Activated CD8-positive, alpha-beta T cell treated with anti-CD3 and anti-CD28 coated beads for 36 hours (primary cell): Measurements from ENCODE around the gene RADIL. TPM values are rescaled to one million over a fixed set of nuclear protein-coding genes. Genes with fewer than 3 reads are reported as not detected.

Source experiments
- ATAC-seq: fragments of 200-7000 bp; cut with Tn5 transposase; one replicate; pipeline ENCODE4 v1.10.0; 2021; ENCODE audit warnings: mild to moderate bottlenecking, moderate library complexity
- CTCF ChIA-PET: fragments of 350-600 bp; sonication (Branson Sonifier 250); formaldehyde crosslinking; loops from one replicate; lab custom pipeline; 2021; ENCODE audit warnings: antibody characterized with exemption; lab: Charles Lee
- POLR2A ChIA-PET: fragments of 350-600 bp; sonication (Branson Sonifier 250); formaldehyde crosslinking; loops from one replicate; lab custom pipeline; 2021; ENCODE audit warnings: antibody characterized with exemption; lab: Charles Lee
- DNase-seq: peaks from one replicate; pipeline ENCODE4 v3.0.0-alpha.2; 2020
- H3K27ac Mint-ChIP-seq: one replicate; pipeline ENCODE4 v1.8.0; 2021; ENCODE audit warnings: mild to moderate bottlenecking, mixed read lengths
- H3K27me3 Mint-ChIP-seq: one replicate; pipeline ENCODE4 v1.8.0; 2021; ENCODE audit warnings: mixed read lengths
- H3K36me3 Mint-ChIP-seq: one replicate; pipeline ENCODE4 v1.8.0; 2021; ENCODE audit warnings: low read depth, mixed read lengths
- H3K4me1 Mint-ChIP-seq: one replicate; pipeline ENCODE4 v1.8.0; 2021; ENCODE audit warnings: low read depth, mixed read lengths
- H3K4me3 Mint-ChIP-seq: one replicate; pipeline ENCODE4 v1.8.0; 2021; ENCODE audit warnings: mild to moderate bottlenecking, moderate library complexity, mixed read lengths
- H3K9me3 Mint-ChIP-seq: one replicate; pipeline ENCODE4 v1.8.0; 2021; ENCODE audit warnings: mixed read lengths
- intact Hi-C: fragments of 100-400 bp; cut with micrococcal nuclease; formaldehyde crosslinking; loops from one replicate; pipeline ENCODE4 v1.10.0; 2022
- total RNA-seq, 2 experiments: library from RNA; stranded (reverse); gene quantifications; one replicate each; pipeline ENCODE4 v1.2.3, GENCODE V29; 2021
- TF ChIP-seq, protein P1 (sequence below): fragments of 200-600 bp; IDR thresholded peaks from one replicate; pipeline ENCODE4 v1.8.0; 2022; ENCODE audit warnings: antibody characterized with exemption, mild to moderate bottlenecking

The RADIL gene
- total RNA-seq, 2 experiments from 2014 or later = 0.65 to 0.77 TPM

DNA sequence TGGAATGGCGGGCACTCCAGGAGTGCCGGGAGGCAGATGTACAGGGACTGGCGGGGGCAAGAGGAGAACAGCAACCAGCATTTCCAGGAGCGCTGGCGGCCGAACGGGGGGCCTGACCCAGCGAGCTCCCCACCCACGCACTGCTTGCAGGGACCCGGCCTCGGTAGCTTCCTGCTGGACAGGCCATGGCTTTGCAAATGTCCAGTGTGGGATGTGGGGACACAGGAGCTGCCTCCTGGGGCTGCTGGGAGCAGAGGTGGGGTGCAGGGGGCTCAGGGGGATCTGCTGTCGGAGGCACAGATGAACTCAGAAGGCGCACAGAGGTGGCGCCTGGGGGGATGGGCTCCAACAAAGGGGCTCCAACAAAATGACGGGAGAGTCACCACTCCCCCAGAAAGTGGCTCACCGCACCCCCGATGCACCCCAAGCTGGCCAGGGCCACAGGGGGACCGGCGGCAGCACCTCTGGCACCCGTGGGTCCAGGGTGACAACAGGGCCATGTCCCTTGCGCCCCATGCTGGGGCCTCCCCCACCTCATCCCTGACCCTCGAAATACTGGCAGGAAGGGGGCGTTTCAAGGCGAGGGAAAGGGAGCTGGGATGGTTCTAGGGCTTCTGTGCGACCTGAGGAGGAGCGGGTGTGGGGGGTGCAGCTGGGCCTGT lies 67.0 kb downstream of the RADIL start:
- no peaks in the 10 kb centered on the region for H3K9me3 Mint-ChIP-seq
- ChIA-PET CTCF (interaction anchor here (1.2 kb wide), 1 partner anchor 18 kb away, joined by 3 read pairs; no protein-coding TSS in a partner anchor), POLR2A (no interaction called here)
- TF ChIP-seq, protein P1, sequence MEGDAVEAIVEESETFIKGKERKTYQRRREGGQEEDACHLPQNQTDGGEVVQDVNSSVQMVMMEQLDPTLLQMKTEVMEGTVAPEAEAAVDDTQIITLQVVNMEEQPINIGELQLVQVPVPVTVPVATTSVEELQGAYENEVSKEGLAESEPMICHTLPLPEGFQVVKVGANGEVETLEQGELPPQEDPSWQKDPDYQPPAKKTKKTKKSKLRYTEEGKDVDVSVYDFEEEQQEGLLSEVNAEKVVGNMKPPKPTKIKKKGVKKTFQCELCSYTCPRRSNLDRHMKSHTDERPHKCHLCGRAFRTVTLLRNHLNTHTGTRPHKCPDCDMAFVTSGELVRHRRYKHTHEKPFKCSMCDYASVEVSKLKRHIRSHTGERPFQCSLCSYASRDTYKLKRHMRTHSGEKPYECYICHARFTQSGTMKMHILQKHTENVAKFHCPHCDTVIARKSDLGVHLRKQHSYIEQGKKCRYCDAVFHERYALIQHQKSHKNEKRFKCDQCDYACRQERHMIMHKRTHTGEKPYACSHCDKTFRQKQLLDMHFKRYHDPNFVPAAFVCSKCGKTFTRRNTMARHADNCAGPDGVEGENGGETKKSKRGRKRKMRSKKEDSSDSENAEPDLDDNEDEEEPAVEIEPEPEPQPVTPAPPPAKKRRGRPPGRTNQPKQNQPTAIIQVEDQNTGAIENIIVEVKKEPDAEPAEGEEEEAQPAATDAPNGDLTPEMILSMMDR = no peak
- no peaks in the 10 kb centered on the region for H3K36me3 Mint-ChIP-seq
- ATAC-seq = no peak
- no peaks in the 10 kb centered on the region for H3K4me1 Mint-ChIP-seq
- H3K4me3 Mint-ChIP-seq = no peak overlapping the region
- DNase-seq = no peak
- intact Hi-C loops = no loop called here
- peaks cover 11% of the 10 kb centered on the region for H3K27me3 Mint-ChIP-seq
- no peak overlapping the region for H3K27ac Mint-ChIP-seq

DNA sequence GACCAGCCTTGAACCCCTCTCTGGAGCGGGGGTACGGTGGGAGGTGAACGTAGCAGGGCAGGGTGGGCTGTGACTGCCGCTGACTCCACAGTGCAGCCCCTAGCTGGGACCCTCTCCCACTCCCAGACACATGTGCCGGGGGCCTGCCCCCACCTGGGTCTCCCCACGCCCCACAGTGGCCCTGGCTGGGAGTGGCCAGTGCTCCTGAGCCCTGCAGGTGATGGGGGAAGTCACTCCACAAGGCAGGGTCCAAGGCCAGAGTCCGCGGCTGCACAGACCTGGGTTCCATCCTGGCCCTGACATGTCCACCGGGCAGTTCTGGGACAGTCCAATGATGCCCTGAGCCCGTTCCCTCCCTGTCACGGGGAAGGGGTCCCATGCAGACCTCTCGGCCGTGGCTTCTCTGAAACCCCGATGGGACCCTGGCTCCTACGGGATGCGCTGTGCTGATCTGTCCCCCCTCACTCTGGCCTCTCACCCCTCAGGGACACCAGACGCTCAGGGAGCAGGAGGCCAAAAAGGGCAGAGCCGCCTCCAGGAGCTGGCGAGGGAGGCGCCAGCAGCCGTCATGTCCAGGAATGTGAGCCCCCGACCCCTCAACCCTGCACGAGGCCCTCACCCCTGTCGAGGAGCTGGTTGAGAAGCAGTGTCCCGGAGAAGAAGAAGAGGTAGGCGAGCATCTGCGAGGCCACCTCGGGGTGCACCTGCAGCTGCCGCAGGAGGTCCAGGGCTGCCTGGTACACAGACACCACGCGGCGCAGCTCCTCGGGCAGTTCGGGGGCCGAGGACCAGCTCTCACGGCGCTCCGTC lies 67.7 kb downstream of the RADIL start:
- no peak for DNase-seq
- POLR2A ChIA-PET = no interaction called here
- H3K36me3 Mint-ChIP-seq = no peaks in the 10 kb centered on the region
- intact Hi-C loops = no loop called here
- H3K27ac Mint-ChIP-seq = no peak overlapping the region
- no peaks in the 10 kb centered on the region for H3K9me3 Mint-ChIP-seq
- peaks cover 11% of the 10 kb centered on the region for H3K27me3 Mint-ChIP-seq
- TF ChIP-seq, protein P1 = no peak
- H3K4me1 Mint-ChIP-seq = no peaks in the 10 kb centered on the region
- ATAC-seq = no peak
- CTCF ChIA-PET = interaction anchor here (1.0 to 1.2 kb wide), 2 partner anchors 17 to 22 kb away, joined by 3 read pairs; no protein-coding TSS in a partner anchor
- no peak overlapping the region for H3K4me3 Mint-ChIP-seq

DNA sequence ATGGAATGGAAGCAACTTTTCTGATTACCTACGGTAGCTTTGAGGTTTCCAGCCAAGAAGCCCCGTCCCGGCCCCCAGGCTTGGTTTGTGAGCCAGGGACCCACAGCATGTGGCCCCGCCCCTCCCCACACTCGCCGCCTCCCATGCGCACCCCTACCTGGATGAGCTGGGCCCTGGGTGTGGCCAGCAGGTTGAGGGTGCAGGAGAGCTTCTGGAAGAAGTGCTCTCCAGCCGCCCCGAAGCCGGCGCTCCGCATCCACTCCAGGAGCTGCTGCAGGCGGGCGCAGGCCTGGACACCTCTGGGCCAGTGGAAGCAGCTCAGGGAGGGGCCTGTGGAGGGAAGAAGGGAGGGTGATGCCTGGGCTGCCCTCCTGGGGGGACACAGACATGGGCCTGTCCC lies 68.4 kb downstream of the RADIL start:
- no peak for ATAC-seq
- Mint-ChIP-seq H3K27ac (no peak overlapping the region), H3K36me3 (no peaks in the 10 kb centered on the region), H3K4me3 (no peak overlapping the region), H3K4me1 (no peaks in the 10 kb centered on the region), H3K9me3 (no peaks in the 10 kb centered on the region), H3K27me3 (peaks cover 11% of the 10 kb centered on the region)
- TF ChIP-seq, protein P1 = no peak
- ChIA-PET POLR2A (no interaction called here), CTCF (interaction anchor here (1.0 kb wide), 1 partner anchor 21 kb away, joined by 3 read pairs; no protein-coding TSS in a partner anchor)
- intact Hi-C loops = no loop called here
- DNase-seq = no peak

DNA sequence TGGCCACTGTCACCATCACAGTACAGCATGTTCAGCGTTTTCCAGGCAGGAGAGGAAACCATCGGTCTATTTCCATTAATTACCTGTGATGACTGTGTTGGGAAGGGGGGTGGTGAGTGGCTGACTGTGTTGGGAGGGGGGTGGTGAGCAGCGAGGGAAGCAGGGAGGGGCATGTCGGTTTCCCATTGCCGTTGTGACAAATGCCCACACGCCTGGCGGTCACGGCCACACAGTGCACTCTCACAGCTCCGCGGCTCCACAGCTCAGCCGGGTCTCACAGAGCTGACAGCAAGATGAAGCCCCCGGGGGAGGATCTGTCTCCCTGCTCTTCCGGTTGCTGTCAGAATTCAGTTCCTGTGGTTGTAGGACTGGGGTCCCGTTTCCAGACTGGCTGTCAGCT lies 69.1 kb downstream of the RADIL start:
- no peak overlapping the region for H3K4me3 Mint-ChIP-seq
- DNase-seq = no peak
- peaks cover 2% of the 10 kb centered on the region for H3K4me1 Mint-ChIP-seq
- ChIA-PET POLR2A (no interaction called here), CTCF (interaction anchor here (1.0 kb wide), 1 partner anchor 20 kb away, joined by 3 read pairs; no protein-coding TSS in a partner anchor)
- peaks cover 11% of the 10 kb centered on the region for H3K27me3 Mint-ChIP-seq
- H3K36me3 Mint-ChIP-seq = no peaks in the 10 kb centered on the region
- no peaks in the 10 kb centered on the region for H3K9me3 Mint-ChIP-seq
- intact Hi-C loops = no loop called here
- ATAC-seq = no peak
- no peak overlapping the region for H3K27ac Mint-ChIP-seq
- TF ChIP-seq, protein P1 = no peak

DNA sequence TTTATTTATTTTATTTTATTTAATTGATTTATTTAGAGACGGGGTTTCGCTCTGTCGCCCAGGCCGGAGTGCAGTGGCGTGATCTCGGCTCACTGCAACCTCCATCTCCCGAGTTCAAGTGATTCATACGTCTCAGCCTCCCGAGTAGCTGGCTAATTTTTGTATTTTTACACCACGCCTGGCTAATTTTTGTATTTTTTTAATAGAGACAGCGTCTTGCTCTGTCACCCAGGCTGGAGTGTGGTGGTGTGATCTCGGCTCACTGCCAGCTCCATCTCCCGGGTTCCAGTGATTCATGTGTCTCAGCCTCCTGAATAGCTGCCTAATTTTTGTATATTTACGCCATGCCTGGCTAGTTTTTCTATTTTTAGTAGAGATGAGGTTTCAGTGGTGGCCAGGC lies 73.8 kb downstream of the RADIL start:
- no peak for DNase-seq
- Mint-ChIP-seq H3K27ac (no peak overlapping the region), H3K36me3 (no peaks in the 10 kb centered on the region), H3K27me3 (peaks cover 11% of the 10 kb centered on the region), H3K9me3 (no peaks in the 10 kb centered on the region), H3K4me3 (no peak overlapping the region), H3K4me1 (peaks cover 5% of the 10 kb centered on the region)
- no peak for ATAC-seq
- POLR2A ChIA-PET = no interaction called here
- CTCF ChIA-PET = interaction anchor here (0.8 to 1.6 kb wide), 5 partner anchors 11 to 74 kb away, joined by 3 to 5 read pairs (median 4); partner anchors contain the start of gene RADIL
- TF ChIP-seq, protein P1 = no peak
- intact Hi-C loops = no loop called here
